Right atrium auricular region (tissue), 2 donors: ENCODE results near the gene MCUR1. TPM values are rescaled to one million over a fixed set of nuclear protein-coding genes. Genes with fewer than 3 reads are reported as not detected.
"Not testable (repeated sequence)": the region's sequence is repeated elsewhere in the genome, so short reads cannot be mapped to it uniquely, and the experiment has no call there.

ENCODE experiments used
- DNase-seq: peaks from one replicate; pipeline ENCODE4 v3.0.0-alpha.2; 2019; ENCODE audit warnings: low spot score
- H3K27ac ChIP-seq, 2 donors: fragments of 200-600 bp; sonication (generic); 1 replicate in 1 of 2; 2 replicates in 1 of 2; pipeline ENCODE4 v1.5.1; 2016 to 2019
- H3K27me3 ChIP-seq, 2 donors: fragments of 200-600 bp; sonication (generic); one replicate each; pipeline versions ENCODE4 v1.5.1 to v1.6.0; 2017 to 2019
- H3K36me3 ChIP-seq: fragments of 200-600 bp; sonication (generic); one replicate; pipeline ENCODE4 v1.5.1; 2016
- H3K4me1 ChIP-seq, 2 donors: fragments of 200-600 bp; sonication (generic); one replicate each; pipeline versions ENCODE4 v1.5.1 to v1.6.0; 2017 to 2019
- H3K4me3 ChIP-seq, 2 donors: fragments of 200-600 bp; sonication (generic); 1 replicate in 1 of 2; 2 replicates in 1 of 2; pipeline ENCODE4 v1.5.1; 2017 to 2019; ENCODE audit warnings: mild to moderate bottlenecking in 1 of 2, moderate library complexity in 1 of 2
- H3K9me3 ChIP-seq, 2 donors: fragments of 200-600 bp; sonication (generic); one replicate each; pipeline ENCODE4 v1.5.1; 2019
- total RNA-seq, 2 donors: library from RNA; depleted of rRNA; stranded (reverse); fragments of >200 nt; gene quantifications; one replicate each; pipeline ENCODE4 v1.1.0, GENCODE V29; 2016
- TF ChIP-seq, protein P1 (sequence below), 2 donors: fragments of 200-600 bp; sonication (generic); IDR thresholded peaks; one replicate each; pipeline ENCODE4 v1.5.1; 2019; ENCODE audit warnings: antibody characterized with exemption in 2 of 2

MCUR1 gene
- total RNA-seq, 2 donors from 2014 or later: 11.0 to 11.2 TPM

DNA sequence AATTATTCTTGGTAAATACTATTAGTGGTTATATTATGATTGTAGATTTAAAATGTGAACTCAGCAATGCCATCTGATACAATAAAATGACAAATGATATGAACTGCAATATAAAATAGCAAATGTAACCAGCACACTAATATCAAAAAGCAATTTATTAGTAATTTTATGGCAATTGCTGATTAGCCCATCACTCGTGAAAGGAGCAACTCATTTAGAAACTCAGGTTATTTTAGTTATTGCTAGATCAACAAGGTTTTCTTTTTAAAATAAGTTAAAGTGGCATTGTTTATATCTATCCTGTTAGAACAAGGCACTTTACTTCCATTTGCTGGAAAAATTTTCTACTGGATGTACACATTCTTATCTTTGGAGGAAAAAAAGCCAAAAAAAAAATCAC, 18.4 kb upstream of the MCUR1 start:
- Histone ChIP-seq H3K27me3 (no peaks in the 10 kb centered on the region), H3K36me3 (no peaks in the 10 kb centered on the region), H3K9me3 (no peaks in the 10 kb centered on the region), H3K27ac (no peak overlapping the region), H3K4me3 (no peak overlapping the region), H3K4me1 (no peaks in the 10 kb centered on the region)
- TF ChIP-seq, protein P1, sequence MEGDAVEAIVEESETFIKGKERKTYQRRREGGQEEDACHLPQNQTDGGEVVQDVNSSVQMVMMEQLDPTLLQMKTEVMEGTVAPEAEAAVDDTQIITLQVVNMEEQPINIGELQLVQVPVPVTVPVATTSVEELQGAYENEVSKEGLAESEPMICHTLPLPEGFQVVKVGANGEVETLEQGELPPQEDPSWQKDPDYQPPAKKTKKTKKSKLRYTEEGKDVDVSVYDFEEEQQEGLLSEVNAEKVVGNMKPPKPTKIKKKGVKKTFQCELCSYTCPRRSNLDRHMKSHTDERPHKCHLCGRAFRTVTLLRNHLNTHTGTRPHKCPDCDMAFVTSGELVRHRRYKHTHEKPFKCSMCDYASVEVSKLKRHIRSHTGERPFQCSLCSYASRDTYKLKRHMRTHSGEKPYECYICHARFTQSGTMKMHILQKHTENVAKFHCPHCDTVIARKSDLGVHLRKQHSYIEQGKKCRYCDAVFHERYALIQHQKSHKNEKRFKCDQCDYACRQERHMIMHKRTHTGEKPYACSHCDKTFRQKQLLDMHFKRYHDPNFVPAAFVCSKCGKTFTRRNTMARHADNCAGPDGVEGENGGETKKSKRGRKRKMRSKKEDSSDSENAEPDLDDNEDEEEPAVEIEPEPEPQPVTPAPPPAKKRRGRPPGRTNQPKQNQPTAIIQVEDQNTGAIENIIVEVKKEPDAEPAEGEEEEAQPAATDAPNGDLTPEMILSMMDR (IDR thresholded peaks at IDR 0.05): no peak
- no peak for DNase-seq

DNA sequence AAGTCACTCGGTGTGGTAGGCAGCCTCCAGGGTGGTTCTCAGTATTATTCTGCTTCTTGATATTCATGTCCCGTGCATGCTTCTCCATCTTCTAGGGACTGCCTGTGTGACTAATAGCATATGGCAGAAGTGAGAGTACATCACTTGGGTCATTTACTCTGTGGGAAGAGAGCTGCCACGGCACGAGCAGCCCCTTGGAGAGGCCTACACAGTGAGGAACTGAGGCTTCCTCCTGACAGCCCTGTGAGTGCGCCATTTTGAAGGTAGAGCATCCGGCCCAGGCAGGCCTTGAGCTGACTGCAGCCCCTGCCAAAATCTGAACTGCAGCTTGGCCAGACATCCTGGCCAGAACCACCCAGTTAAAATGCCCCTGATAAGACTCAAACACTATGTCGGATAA, 17.3 kb upstream of the MCUR1 start:
- DNase-seq: no peak
- Histone ChIP-seq H3K27me3 (no peaks in the 10 kb centered on the region), H3K9me3 (no peaks in the 10 kb centered on the region), H3K4me3 (no peak overlapping the region), H3K4me1 (no peaks in the 10 kb centered on the region), H3K27ac (no peak overlapping the region), H3K36me3 (no peaks in the 10 kb centered on the region)
- TF ChIP-seq, protein P1 (IDR thresholded peaks at IDR 0.05): no peak

DNA sequence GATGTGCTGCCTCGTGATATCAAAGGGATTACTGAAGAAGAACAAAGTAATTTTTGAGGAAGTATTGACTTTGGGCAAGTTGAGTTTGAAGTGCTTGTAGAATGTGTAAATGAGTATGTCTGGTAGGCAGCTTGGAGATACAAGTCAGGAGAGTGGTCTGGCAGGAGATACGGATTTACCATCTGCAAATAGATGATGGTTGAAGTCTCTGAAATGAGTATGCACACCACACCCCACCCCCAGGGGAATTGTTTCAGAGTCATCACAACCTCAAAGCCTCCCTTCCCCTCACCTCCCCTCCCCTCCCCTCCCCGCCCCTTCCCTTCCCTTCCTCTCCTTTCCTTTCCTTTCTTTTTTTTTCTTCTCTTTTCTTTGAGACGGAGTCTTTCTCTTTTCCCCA, 16.4 kb upstream of the MCUR1 start:
- no peaks in the 10 kb centered on the region for H3K27me3 ChIP-seq
- no peaks in the 10 kb centered on the region for H3K36me3 ChIP-seq
- no peak overlapping the region for H3K27ac ChIP-seq
- no peak for DNase-seq
- H3K9me3 ChIP-seq: no peaks in the 10 kb centered on the region
- no peak overlapping the region for H3K4me3 ChIP-seq
- TF ChIP-seq, protein P1 (IDR thresholded peaks at IDR 0.05): no peak
- H3K4me1 ChIP-seq: no peaks in the 10 kb centered on the region

DNA sequence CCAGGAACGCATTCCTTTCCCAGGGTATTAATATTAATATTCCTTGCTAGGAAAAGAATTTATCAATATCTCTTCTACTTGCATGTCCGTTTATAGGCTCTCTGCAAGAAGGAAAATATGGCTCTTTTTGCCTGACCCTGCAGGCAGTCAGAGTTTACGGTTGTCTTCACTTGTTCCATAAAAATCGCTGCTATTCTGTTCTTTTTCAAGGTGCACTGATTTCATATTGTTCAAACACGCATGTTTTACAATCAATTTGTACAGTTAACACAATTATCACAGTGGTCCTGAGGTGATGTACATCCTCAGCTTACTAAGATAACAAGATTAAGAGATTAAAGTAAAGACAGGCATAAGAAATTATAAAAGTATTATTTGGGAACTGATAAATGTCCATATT, 15.1 kb upstream of the MCUR1 start:
- H3K4me1 ChIP-seq, H3K27me3 ChIP-seq, H3K36me3 ChIP-seq, H3K27ac ChIP-seq, DNase-seq, H3K4me3 ChIP-seq, H3K9me3 ChIP-seq: not testable (repeated sequence)

DNA sequence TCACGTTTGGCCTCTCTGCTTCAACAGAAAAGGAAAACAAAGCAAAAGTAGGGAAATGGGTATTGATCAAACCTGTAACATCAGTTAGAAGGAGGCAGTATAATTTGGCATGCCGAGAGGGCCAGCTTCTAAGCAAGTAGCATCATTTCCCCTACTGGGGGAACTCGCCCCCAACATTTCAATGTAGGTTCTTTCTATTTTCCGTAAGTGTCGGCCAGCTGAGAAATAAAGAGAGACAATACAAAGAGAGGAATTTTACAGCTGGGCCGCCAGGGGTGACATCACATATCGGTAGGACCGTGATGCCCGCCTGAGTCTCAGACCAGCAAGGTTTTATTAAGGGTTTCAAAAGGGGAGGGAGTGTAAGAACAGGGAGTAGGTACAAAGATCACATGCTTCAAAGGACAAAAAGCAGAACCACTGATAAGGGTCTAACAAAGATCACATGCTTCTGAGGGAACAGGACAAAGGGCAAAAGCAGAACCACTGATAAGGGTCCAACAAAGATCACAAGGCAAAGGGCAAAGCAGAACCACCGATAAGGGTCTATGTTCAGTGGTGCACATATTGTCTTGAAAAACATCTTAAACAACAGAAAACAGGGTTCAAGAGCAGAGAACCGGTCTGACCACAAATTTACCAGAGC, 14.4 kb upstream of the MCUR1 start:
- not testable (repeated sequence) for DNase-seq, H3K9me3 ChIP-seq, H3K36me3 ChIP-seq, H3K4me3 ChIP-seq, H3K4me1 ChIP-seq, H3K27ac ChIP-seq, H3K27me3 ChIP-seq

DNA sequence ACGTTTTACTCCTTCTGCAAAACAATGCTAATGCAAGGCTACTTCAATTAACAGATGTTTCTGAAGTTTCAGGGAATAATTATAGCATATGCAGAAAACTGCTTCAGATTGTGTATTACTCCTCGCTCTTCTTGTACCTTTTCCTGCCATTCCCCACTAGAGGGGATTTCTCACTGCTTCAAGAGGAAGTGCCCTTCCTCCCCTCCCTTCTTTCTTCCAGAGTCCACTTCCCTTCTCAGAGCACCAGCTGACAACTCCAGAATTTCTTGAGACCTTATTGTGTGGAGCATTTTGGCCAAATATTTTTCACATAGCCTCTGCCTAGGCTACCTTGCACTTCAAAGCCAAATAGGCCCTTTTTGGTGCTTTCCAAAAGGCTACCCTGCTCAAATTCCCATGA, 12.7 kb upstream of the MCUR1 start:
- TF ChIP-seq, protein P1 (IDR thresholded peaks at IDR 0.05): no peak
- Histone ChIP-seq H3K9me3 (no peaks in the 10 kb centered on the region), H3K27ac (no peak overlapping the region), H3K27me3 (no peaks in the 10 kb centered on the region), H3K4me3 (no peak overlapping the region), H3K36me3 (no peaks in the 10 kb centered on the region), H3K4me1 (no peaks in the 10 kb centered on the region)
- DNase-seq: no peak

DNA sequence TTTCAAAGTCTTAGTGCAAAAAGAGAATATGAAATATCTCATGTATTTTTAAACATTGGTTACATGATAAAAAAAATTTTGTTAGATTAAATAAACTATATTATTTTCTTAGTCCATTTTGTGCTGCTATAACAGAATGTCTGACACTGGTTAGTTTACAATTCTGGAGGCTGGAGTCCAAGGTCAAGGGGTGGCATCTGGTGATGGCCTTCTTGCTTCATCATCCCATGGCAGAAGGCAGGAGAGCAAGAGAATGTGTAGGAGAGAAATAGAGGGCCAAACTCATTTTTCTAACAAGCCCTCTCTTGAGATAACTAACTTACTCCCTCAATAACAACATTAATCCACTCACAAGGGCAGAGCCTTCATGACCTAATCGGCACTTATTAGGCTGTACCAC, 11.5 kb upstream of the MCUR1 start:
- DNase-seq: no peak
- no peak overlapping the region for H3K27ac ChIP-seq
- no peaks in the 10 kb centered on the region for H3K27me3 ChIP-seq
- H3K4me1 ChIP-seq: no peaks in the 10 kb centered on the region
- no peaks in the 10 kb centered on the region for H3K9me3 ChIP-seq
- H3K4me3 ChIP-seq: peak overlapping the region in 1 of 2 donors; percentile 6
- no peaks in the 10 kb centered on the region for H3K36me3 ChIP-seq
- TF ChIP-seq, protein P1 (IDR thresholded peaks at IDR 0.05): no peak
